ENCODE results near the gene GDF15. TPM values are rescaled to one million over a fixed set of nuclear protein-coding genes. Genes with fewer than 3 reads are reported as not detected.

GDF15 gene
- polyA plus RNA-seq, 1 of the 3 experiments (the other 2 are of a cell fraction): 129 TPM

- no peak overlapping the region for H3K4me2 ChIP-seq
- H3K36me3 ChIP-seq (replicated peaks in 1 of 2; ENCODE audit: control insufficient read depth in 1 of 2, insufficient read depth in 2 of 2, low read length in 1 of 2): no peaks in the 10 kb centered on the region
- no peak overlapping the region for H3K4me3 ChIP-seq (ENCODE audit: low read depth in 2 of 2, low read length in 1 of 2)
- WGBS (ENCODE audit: low lambda C conversion rate): 79% methylated on average over 13 of the region's 13 CpGs
- H3K9me2 ChIP-seq: no peaks in the 10 kb centered on the region
- no peak for DNase-seq
- H3K4me1 ChIP-seq (ENCODE audit: control insufficient read depth in 1 of 2, insufficient read depth in 2 of 2, low read depth in 1 of 2, low read length in 1 of 2): peaks cover 0 to 9% of the 10 kb centered on the region in 2 experiments; a peak in 1 of 4 replicates
- no peak overlapping the region for H3K9ac ChIP-seq
- H3K9me3 ChIP-seq: no peaks in the 10 kb centered on the region
- H2AFZ ChIP-seq (ENCODE audit: low read depth): no peak overlapping the region
- no peak overlapping the region for H3K27ac ChIP-seq (ENCODE audit: low read depth in 2 of 2, low read length in 1 of 2)
- H3F3A ChIP-seq (replicated peaks; ENCODE audit: insufficient read depth): no peaks in the 10 kb centered on the region
- ChIA-PET CTCF (interaction anchor here (0.8 to 9.3 kb wide), 3 partner anchors 44 to 70 kb away, joined by 3 to 217 read pairs (median 17); partner anchors contain the start of gene SSBP4), POLR2A (no interaction called here)
- TF ChIP-seq EP300 (IDR thresholded peaks at IDR 0.05; ENCODE audit: borderline replicate concordance in 1 of 2, low read depth in 1 of 2, low read length in 1 of 2) (no peak), MAX (IDR thresholded peaks at IDR 0.05; ENCODE audit: low read depth) (no peak), GABPA (IDR thresholded peaks at IDR 0.05; ENCODE audit: low read depth) (no peak), MXI1 (IDR thresholded peaks at IDR 0.05; ENCODE audit: low read depth, low read length) (no peak), RFX5 (IDR thresholded peaks at IDR 0.05; ENCODE audit: low read length) (no peak), USF2 (IDR thresholded peaks at IDR 0.05; ENCODE audit: borderline replicate concordance, low read depth, low read length) (no peak)
- no peaks in the 10 kb centered on the region for H3K27me3 ChIP-seq (ENCODE audit: insufficient read depth)
- H4K20me1 ChIP-seq (ENCODE audit: insufficient read depth): no peaks in the 10 kb centered on the region
- no peaks in the 10 kb centered on the region for H3K79me2 ChIP-seq (ENCODE audit: insufficient read depth)
These were observed 41.4 kb upstream of the GDF15 start for GRCh38 chr19:18344582-18344950.

GRCh38 chr19:18345296-18345695 is 40.7 kb upstream of the GDF15 start:
- H3K36me3 ChIP-seq (replicated peaks in 1 of 2; ENCODE audit: control insufficient read depth in 1 of 2, insufficient read depth in 2 of 2, low read length in 1 of 2): no peaks in the 10 kb centered on the region
- ChIA-PET CTCF (interaction anchor here (4.3 to 9.3 kb wide), 2 partner anchors 43 to 69 kb away, joined by 17 to 217 read pairs; partner anchors contain the start of gene SSBP4), POLR2A (no interaction called here)
- H4K20me1 ChIP-seq (ENCODE audit: insufficient read depth): no peaks in the 10 kb centered on the region
- no peak overlapping the region for H3K27ac ChIP-seq (ENCODE audit: low read depth in 2 of 2, low read length in 1 of 2)
- peaks cover 0 to 3% of the 10 kb centered on the region in 2 experiments; a peak in 1 of 4 replicates for H3K4me1 ChIP-seq (ENCODE audit: control insufficient read depth in 1 of 2, insufficient read depth in 2 of 2, low read depth in 1 of 2, low read length in 1 of 2)
- H3K9me2 ChIP-seq: no peaks in the 10 kb centered on the region
- no peaks in the 10 kb centered on the region for H3K9me3 ChIP-seq
- H3K4me3 ChIP-seq (ENCODE audit: low read depth in 2 of 2, low read length in 1 of 2): no peak overlapping the region
- peaks cover 3% of the 10 kb centered on the region for H3F3A ChIP-seq (replicated peaks; ENCODE audit: insufficient read depth)
- H3K27me3 ChIP-seq (ENCODE audit: insufficient read depth): no peaks in the 10 kb centered on the region
- no peak for DNase-seq
- H2AFZ ChIP-seq (ENCODE audit: low read depth): no peak overlapping the region
- H3K9ac ChIP-seq: no peak overlapping the region
- H3K79me2 ChIP-seq (ENCODE audit: insufficient read depth): no peaks in the 10 kb centered on the region
- 94% methylated on average over 6 of the region's 6 CpGs for WGBS (ENCODE audit: low lambda C conversion rate)
- no peak overlapping the region for H3K4me2 ChIP-seq
- TF ChIP-seq GATA2 (CRISPR knock-in tag; IDR thresholded peaks at IDR 0.05): no peak
- no peak for TF ChIP-seq TEAD4 (IDR thresholded peaks at IDR 0.05; ENCODE audit: borderline replicate concordance, insufficient read depth)
- no peak for TF ChIP-seq TCF12 (IDR thresholded peaks at IDR 0.05)
- no peak for TF ChIP-seq RFX5 (IDR thresholded peaks at IDR 0.05; ENCODE audit: low read length)
- TF ChIP-seq MEF2A (IDR thresholded peaks at IDR 0.05; ENCODE audit: borderline replicate concordance, low read depth): no peak
- no peak for TF ChIP-seq REST (IDR thresholded peaks at IDR 0.05; ENCODE audit: low read depth, low read length)
- no peak for TF ChIP-seq NRF1 (IDR thresholded peaks at IDR 0.05; ENCODE audit: low read depth, low read length)
